RCC 7860 (cell line): Measurements from ENCODE around the gene PTEN.

Experiments
- DNase-seq: peaks from one replicate; pipeline ENCODE4 v3.0.0-alpha.2; 2015; ENCODE audit warnings: low spot score
- FAIRE-seq: peaks from 2 replicates; lab custom pipeline; 2012; peaks lifted over from hg19 to GRCh38; lab: Jason Lieb, UNC

Gene PTEN

DNA sequence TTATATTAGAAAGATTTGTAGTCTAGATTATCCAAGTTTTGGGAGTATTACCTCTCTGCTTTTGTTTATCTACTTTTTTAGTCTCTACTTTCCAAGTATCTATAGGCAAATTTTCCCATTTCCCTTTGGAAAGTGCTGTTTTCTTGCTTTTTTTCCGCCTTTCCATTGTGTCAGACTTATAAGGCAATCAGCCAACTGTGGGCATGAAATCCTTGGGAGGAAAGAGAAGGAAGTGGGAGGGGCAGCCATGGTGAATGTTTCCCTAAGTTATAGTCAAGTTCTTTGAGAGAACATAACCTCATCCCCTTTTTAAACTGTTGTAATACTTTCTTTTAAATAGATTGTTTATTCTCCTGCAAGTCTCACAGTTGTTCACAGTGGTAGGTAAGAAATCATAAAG is 52.6 kb downstream of the PTEN start:
- DNase-seq = no peak
- peak; percentile 38 for FAIRE-seq

DNA sequence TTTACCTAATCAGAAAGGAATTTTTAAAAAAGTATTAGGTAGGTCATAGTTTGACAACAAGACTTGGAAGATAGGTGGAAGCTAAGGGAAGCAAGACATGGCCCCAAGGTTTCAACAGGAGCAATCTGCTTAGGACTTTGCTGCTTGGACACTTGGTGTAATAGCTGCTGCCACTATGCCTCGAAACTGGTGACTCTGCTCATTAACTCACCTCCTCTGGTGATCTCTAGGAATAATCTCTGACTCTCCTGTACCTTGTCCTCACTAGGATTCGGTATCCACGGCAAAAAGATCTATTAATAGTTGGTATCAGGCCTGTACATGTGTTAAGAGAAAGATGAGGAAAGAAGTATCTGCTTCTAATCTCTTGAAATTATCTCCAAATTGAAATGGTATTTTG is 53.1 kb downstream of the PTEN start:
- DNase-seq (no peak), FAIRE-seq (no peak)

GRCh38 chr10:87918254-87918859 is 54.9 kb downstream of the PTEN start:
- DNase-seq (no peak), FAIRE-seq (no peak)

DNA sequence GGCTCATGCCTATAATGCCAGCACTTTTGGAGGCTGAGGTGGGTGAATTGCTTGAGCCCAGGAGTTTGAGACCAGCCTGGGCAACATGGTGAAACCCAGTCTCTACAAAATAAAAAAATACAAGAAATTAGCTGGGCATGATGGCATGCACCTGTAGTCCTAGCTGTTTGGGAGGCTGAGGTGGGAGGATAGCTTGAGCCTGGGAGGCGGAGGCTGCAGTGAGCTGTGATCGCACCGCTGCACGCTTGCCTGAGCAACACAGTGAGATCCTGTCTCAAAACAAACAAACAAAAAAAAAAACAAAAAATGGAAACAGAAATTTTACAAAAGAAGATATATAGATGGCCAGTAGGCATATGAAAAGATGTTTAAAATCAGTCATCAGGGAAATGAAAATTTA is 57.1 kb downstream of the PTEN start:
- no peak for DNase-seq
- no peak for FAIRE-seq

DNA sequence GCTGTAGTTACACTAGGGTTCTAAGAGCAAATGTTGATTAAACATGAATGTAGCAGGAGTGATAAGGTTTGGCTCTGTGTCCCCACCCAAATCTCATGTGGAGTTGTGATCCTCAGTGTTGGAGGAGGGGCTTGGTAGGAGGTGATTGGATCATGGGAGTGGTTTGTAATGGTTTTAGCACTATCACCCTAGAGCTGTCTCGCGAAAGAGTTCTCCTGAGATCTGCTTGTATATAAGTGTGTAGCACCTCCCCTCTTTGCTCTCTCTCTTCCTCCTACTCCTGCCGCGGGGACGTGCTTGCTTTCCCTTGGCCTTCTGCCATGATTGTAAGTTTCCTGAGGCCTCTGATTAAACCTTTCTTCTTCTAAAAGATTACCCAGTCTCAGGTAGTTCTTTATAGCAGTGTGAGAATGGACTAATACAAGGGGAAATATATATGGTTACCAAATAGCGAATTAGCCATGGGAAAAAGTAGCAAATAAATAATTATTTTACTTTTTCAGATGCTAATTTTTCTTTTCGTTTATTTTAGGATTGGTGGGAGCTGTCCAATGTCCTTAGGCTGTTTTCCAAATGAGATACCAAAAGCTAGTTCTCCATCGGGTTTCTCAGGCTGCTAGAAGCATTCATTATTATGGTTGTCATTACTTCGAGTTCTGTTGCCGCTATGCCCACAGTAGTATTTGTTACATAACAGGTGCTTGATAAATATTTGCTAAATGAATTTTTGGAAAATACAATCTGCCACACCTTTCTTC is 58.7 kb downstream of the PTEN start:
- FAIRE-seq (no peak), DNase-seq (no peak)

GRCh38 chr10:87923233-87923632 is 59.8 kb downstream of the PTEN start:
- no peak for DNase-seq
- FAIRE-seq = no peak

GRCh38 chr10:87925570-87925969 is 62.1 kb downstream of the PTEN start:
- FAIRE-seq = no peak

DNA sequence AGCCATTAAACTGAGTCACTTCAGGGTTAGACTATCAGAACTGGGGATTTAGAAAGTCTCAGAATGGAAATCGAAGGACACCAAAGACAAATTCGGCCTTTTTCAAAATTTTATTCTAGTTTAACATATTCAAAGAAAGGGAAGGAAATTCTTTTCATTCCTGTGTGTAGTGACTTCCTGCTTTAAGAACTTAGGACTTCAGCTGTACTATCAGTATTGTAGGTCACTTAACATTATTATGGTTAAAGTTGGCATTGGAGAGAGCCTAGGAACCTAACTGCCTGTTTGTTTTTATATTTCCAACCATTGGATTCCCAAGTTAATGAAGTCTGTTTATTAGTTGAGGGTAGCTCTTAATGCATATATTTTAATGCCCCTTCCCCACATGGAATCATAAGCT is 63.7 kb downstream of the PTEN start:
- DNase-seq (no peak), FAIRE-seq (no peak)

More at GRCh38 chr10:87925570-87925969, 62.1 kb downstream of the PTEN start:
- DNase-seq = no peak

DNA sequence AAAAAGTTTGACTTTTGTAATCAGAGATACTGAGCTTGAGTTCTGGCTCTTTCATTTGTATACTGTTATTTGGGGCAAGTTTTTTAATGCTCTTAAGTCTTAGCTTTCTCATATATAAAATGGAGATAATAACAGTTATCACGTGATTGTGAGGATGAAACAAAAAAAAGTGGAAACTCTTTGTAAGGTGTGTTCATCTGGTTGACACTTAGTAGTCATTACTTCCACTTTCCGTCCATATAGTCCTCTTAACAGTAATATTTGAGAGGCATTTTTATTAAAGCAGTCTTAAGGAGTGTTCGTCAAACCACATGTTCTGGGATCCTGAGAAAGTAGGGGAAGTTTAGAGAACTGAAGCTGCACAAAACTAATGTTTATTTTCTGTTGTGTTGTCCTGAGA is 65.6 kb downstream of the PTEN start:
- no peak for DNase-seq
- FAIRE-seq = no peak

- no peak for FAIRE-seq
- no peak for DNase-seq
Observed at GRCh38 chr10:87930141-87930540, 66.7 kb downstream of the PTEN start.

- DNase-seq = no peak
- FAIRE-seq = peak; percentile 54
Observed at GRCh38 chr10:87930934-87931835, 67.8 kb downstream of the PTEN start.

DNA sequence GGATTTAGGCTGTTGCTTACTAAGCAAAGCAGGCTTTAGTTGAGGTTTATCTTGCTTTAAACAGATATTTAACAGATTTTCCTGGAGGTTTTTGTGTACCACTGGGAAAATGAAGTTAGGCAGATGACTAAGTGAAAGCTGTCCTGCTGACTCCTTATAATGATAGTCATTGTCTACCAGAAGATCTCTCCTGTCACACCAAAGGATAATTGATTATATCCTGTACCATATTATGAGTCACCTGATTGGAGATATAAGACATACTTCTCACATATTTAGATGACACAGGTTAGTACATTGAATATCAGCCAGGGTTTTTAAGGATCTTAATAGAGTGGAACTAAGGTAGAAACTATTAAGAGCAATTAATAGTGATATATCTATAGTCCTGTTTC is 68.4 kb downstream of the PTEN start:
- FAIRE-seq (peak; percentile 78), DNase-seq (peak; percentile 65)

GRCh38 chr10:87935290-87936141 is 72.1 kb downstream of the PTEN start:
- FAIRE-seq = no peak
- no peak for DNase-seq

- no peak for FAIRE-seq
Observed at GRCh38 chr10:87940210-87940609, 76.8 kb downstream of the PTEN start.

GRCh38 chr10:87942884-87943527 is 79.6 kb downstream of the PTEN start:
- DNase-seq = no peak
- peak; percentile 82 for FAIRE-seq

More at GRCh38 chr10:87940210-87940609, 76.8 kb downstream of the PTEN start:
- no peak for DNase-seq

GRCh38 chr10:87945984-87946383 is 82.6 kb downstream of the PTEN start:
- FAIRE-seq = no peak
- no peak for DNase-seq

GRCh38 chr10:87952612-87953011 is 89.2 kb downstream of the PTEN start:
- DNase-seq = no peak
- FAIRE-seq = no peak

- no peak for DNase-seq
- no peak for FAIRE-seq
Observed at GRCh38 chr10:87956055-87956454, 92.6 kb downstream of the PTEN start.

DNA sequence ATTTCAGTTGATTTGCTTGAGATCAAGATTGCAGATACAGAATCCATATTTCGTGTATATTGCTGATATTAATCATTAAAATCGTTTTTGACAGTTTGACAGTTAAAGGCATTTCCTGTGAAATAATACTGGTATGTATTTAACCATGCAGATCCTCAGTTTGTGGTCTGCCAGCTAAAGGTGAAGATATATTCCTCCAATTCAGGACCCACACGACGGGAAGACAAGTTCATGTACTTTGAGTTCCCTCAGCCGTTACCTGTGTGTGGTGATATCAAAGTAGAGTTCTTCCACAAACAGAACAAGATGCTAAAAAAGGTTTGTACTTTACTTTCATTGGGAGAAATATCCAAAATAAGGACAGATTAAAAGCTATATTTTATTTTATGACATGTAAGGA is 94.3 kb downstream of the PTEN start:
- FAIRE-seq (no peak), DNase-seq (no peak)

- DNase-seq = no peak
- no peak for FAIRE-seq
Observed at GRCh38 chr10:87960230-87960629, 96.8 kb downstream of the PTEN start.
